ENCODE results near the gene FAM47A.

The FAM47A gene

GRCh38 chrX:34132028-34132427 is at the start of gene FAM47A:
Gene FAM47A (minus strand): TSS chrX:34132314. CDS start chrX:34132278, 36 bp downstream.
- no peak for DNase-seq

- DNase-seq, result no peak
These were observed 15.2 kb upstream of the FAM47A start for GRCh38 chrX:34147345-34147744.

DNA sequence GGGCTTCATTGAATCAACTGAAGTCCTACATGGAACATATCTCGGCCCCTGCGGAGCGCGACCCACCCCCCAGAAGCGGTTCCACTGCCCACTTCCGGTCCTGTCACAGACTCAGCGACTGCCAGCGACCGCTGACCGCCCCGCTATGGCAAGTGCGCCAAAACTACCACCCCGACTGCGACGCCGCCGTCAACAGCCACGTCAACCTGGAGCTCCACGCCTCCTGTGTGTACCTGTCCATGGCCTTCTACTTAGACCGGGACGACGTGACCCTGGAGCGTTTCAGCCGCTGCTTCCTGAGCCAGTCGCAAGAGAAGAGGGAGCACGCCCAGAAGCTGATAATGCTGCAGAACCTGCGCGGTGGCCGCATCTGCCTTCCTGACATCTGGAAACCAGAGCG is 14.8 kb upstream of the FAM47A start:
- no peak for DNase-seq

DNA sequence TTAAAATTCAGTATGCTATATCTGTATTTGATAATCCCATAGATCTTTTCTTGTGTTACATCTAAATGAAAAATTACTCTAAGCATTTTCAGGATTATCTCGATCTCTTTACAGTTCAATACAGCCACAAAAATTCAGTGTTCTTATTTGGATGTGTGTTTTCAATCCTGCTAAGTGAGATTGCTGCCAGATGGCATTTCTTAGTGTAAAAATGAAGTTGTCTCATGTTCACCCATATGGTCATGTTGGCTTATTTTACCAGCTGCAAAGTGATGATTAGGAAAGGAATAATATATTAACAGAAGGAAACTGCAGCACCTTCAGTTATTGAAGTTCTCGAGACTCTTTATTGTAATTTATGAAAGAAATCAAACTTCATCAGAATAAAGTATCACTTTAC is 12.1 kb upstream of the FAM47A start:
- DNase-seq, result no peak

DNA sequence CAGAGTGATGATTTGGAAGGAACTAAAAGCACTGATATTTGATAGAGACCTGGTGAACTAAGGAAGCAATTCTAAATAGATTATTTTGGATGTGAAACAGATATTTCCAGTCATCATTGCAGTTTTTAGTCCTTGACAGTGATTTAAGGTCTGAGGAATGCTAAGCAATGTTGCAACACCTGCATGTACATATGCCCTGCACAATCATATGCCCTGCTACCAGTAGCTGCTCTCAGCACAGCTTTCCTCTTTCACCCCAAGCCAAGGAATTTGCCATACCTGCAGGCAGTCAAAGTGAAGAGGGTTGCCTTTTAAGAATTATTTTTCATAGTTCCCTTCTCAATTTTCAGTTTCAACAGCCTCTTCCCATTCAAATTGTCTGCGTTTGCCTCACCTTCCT is 8.7 kb upstream of the FAM47A start:
- no peak for DNase-seq

DNA sequence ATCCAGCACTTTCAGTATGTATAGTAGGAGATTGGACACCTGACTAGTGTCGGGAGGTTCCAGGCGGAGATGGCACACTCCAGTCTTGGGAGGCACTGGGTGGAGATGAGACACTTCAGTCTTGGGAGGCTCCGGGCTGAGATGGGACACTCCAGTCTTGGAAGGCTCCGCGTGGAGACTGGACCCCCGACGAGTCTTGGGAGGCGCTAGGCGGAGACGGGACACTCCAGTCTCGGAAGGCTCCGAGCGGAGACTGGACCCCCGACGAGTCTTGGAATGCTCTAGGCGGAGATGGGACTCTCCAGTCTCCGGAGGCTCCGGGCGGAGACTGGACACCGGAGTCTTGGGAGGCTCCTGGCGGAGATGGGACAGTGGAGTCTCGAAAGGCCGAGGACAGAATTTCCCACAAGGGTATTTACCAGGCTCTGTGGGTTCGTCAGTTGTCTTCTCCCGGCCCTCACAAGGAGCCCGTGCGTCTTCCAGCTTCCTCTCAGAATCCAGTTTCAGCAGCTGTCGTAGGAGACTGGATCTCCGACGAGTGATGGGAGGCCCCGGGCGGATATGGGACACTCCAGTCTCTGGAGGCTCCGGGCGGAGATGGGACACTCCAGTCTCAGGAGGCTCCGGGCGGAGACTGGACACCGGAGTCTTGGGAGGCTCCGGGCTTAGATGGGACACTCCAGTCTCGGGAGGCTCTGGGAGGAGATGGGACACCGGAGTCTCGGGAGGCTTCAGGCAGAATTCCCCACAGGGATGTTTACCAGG is 952 bp downstream of the FAM47A start:
- no peak for DNase-seq

- DNase-seq, result no peak
These were observed 1.6 kb downstream of the FAM47A start for GRCh38 chrX:34130501-34130900.

DNA sequence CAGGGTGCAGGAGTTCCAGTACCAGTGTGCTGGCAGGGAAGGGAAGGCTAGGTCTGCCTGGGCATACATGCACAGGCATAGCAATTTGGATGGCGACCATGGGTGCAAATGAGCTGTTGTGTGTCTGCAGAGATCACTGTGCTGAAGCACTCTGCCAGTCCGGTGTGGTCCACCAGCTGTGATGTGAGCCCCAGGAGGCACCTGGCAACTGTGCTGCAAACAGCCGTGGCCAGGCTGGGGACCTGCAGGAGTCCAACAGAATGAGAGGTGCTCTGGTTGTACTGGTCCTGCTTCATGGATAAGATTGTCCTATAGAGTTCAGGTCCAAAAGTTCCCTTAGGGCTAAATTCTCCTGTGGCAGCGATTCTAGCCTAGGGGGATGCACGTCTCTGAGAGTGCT is 6.1 kb downstream of the FAM47A start:
- DNase-seq, result no peak

DNA sequence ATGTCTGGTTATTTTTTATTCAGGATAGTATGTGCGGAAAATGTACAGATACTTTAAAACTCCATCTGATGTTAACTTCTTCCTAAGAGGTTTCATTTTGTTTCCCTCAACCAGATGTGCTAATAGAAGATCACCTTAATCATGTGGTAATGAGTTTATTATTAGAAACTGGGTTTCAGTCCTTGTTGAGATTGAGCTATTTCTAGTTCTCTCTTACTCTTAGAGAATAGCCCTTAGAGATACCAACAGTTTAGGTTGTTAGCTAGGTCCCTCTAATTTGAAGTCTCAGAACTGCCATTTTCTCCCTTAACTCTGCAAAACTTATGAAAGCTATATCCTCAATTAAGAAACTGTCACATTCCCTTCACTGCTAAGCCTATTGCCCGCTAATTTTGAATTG is 13.0 kb downstream of the FAM47A start:
- DNase-seq, result no peak

DNA sequence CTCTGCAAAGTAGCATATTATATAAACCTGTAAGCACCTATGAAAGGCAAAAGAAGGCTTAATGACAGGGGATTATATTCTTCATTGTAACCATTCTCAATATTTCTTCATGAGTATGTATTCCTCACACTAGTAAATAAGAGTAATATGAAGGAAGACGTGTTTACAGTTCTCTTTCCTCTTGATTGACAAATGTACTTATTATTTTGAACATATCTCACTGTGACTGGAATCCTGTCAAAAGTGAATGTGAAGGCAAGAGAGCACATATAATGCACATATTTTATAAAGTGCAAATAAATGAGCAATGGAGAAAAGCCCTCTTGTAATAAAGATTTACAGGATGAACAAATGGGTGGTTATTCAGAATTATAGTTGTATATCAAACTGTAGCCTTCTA is 19.7 kb downstream of the FAM47A start:
- no peak for DNase-seq
